A673 (cell line): Measurements from ENCODE around the gene MYOF.

Experiments
- CTCF ChIP-seq: fragments of 300-800, 200-600 bp; sonication (generic); conservative IDR thresholded peaks from 2 replicates; pipeline ENCODE4 v1.5.1; 2017; ENCODE audit warnings: low read depth, mild to moderate bottlenecking, antibody characterized with exemption, low read length, moderate library complexity, mixed read lengths
- EZH2 ChIP-seq: fragments of 200-600 bp; sonication (generic); IDR thresholded peaks from 2 replicates; pipeline ENCODE4 v1.6.1; 2017; ENCODE audit warnings: borderline replicate concordance, low read depth, mild to moderate bottlenecking, mixed read lengths, antibody characterized with exemption, low read length; ENCODE audit not compliant: poor library complexity, severe bottlenecking

GRCh38 chr10:93495654-93496321, 13.7 kb upstream of the MYOF start:
- TF ChIP-seq CTCF (no peak), EZH2 (no peak)
